NCI-H1417 treated with DMSO at 0.1 percent for 48 hours (cell line): Measurements from ENCODE around the gene TBC1D14.
"Not testable (repeated sequence)": the region's sequence is repeated elsewhere in the genome, so short reads cannot be mapped to it uniquely, and the experiment has no call there.

ENCODE experiments used
- DNase-seq: peaks from one replicate; lab custom pipeline; 2025; lab: John Stamatoyannopoulos, UW

The TBC1D14 gene

GRCh38 chr4:7062816-7063215, 153.2 kb downstream of the TBC1D14 start:
- no peak for DNase-seq

GRCh38 chr4:7063362-7063761, 153.7 kb downstream of the TBC1D14 start:
- DNase-seq: no peak

GRCh38 chr4:7066006-7066405, 156.4 kb downstream of the TBC1D14 start:
- no peak for DNase-seq

- no peak for DNase-seq
Measured at GRCh38 chr4:7066493-7066892, 156.9 kb downstream of the TBC1D14 start.

GRCh38 chr4:7067126-7067451, 157.5 kb downstream of the TBC1D14 start:
- no peak for DNase-seq

GRCh38 chr4:7067452-7068278, 158.0 kb downstream of the TBC1D14 start, which contains the start of gene GRPEL1:
GRPEL1 (minus strand) TSS chr4:7068064; CDS start chr4:7068032, 32 bp downstream.
- DNase-seq: peak; percentile 96

GRCh38 chr4:7068279-7068842, 158.7 kb downstream of the TBC1D14 start:
- DNase-seq: no peak

DNA sequence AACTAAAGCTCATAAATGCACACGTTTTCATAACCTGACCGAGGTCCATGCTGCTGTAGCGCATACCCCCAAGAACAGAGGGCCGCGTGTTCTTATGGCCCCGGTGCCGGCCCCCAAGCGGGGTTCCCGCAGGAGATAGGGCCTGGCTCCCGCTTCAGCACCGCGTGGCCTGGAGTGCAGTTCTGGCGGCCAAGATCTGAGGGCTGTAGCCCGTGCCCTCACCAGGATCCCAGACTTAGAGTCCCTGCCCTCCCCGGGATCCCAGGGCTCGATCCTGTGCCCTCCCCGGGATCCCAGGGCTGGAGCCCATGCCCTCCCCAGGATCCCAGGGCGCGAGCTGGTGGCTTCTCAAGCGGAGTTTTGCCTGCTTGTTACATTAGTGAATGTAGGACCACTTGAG, 159.3 kb downstream of the TBC1D14 start:
- DNase-seq: no peak

- no peak for DNase-seq
Measured at GRCh38 chr4:7070729-7071511, 161.3 kb downstream of the TBC1D14 start.

- DNase-seq: no peak
Measured at GRCh38 chr4:7073059-7073458, 163.4 kb downstream of the TBC1D14 start.

- no peak for DNase-seq
Measured at GRCh38 chr4:7073526-7074390, 164.1 kb downstream of the TBC1D14 start.

GRCh38 chr4:7074426-7074825, 164.8 kb downstream of the TBC1D14 start:
- DNase-seq: no peak

DNA sequence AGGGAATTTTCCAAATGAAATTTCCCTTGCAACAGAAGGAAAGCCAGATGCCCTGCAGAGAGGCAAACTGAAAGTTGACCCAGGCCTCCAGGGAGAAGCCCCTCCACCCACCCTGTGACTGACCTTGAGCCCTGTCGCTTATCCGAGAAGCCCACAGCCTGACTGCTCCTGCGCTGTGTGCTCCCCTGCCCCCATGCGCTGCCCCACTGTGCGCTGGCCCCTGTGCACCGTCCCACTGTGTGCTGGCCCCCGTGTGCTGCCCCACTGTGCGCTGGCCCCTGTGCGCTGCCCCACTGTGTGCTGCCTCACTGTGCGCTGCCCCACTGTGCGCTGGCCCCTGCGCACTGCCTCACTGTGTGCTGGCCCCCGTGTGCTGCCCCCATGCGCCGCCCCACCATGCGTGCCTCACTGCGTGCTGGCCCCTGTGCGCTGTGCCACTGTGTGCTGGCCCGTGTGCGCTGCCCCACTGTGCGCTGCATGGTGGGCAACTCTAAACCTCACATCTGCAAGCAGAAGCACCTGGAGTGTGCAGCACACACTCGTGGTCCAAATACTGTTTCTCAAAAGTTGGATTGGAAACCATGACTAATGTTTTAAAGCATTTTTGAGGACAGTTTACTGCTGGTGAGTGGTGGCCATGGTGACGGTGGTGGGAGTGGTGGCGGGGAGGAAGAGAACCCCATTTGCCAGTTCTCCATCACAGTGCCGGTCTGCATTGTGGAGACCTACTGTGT, 166.5 kb downstream of the TBC1D14 start:
- DNase-seq: no peak

DNA sequence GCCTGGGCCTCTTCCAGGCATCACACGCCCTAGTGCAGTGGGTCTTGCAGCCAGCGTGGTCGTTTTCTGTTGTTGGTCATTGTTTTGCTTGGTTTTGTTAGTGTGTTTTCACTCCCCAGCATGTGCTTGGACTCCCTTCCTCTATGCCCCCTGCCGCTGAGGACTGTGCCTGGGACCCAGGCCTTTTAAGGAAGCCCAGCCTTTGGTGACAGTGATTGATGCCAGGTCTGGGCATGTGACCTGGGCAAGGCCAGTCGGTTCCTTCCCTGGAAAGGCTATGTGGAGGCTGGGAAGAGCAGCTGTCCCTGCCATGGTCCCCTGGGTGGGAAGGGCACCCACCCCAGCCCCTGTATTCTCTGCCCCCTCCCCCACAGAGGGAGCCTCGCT, 167.1 kb downstream of the TBC1D14 start:
- DNase-seq: no peak

- no peak for DNase-seq
Measured at GRCh38 chr4:7077371-7077770, 167.7 kb downstream of the TBC1D14 start.

- no peak for DNase-seq
Measured at GRCh38 chr4:7078025-7078424, 168.4 kb downstream of the TBC1D14 start.

DNA sequence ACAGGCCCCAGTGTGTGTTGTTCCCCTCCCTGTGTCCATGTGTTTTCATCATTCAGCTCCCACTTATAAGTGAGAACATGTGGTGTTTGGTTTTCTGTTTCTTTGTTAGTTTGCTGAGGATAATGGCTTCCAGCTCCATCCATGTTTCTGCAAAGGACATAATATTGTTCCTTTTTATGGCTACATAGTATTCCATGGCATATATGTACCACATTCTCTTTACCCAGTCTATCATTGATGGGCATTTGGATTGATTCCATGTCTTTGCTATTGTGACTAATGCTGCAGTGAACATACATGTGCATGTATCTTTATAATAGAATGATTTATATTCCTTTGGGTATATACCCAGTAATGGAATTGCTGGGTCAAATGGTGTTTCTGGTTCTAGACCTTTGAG, 169.9 kb downstream of the TBC1D14 start:
- DNase-seq: not testable (repeated sequence)

GRCh38 chr4:7079909-7080308, 170.3 kb downstream of the TBC1D14 start:
- not testable (repeated sequence) for DNase-seq
